GM12878 (cell line): ENCODE data around the gene SLC12A3. TPM values are rescaled to one million over a fixed set of nuclear protein-coding genes. Genes with fewer than 3 reads are reported as not detected.
A peak's percentile ranks its signal among the peaks of the same experiment; 100 is the strongest.

Experiments used
- ATF7 ChIP-seq: fragments of 450-650 bp; IDR thresholded peaks from 2 replicates; pipeline ENCODE4 v1.6.1; 2016; ENCODE audit warnings: low read depth, mild to moderate bottlenecking
- BACH1 ChIP-seq: fragments of 450-650 bp; IDR thresholded peaks from 2 replicates; pipeline ENCODE4 v1.6.1; 2017; ENCODE audit warnings: mild to moderate bottlenecking, borderline replicate concordance
- CHD1 ChIP-seq: IDR thresholded peaks from 2 replicates; pipeline ENCODE4 v1.6.1; 2012; ENCODE audit warnings: low read depth, low read length, improper control_type of control experiment
- ELK1 ChIP-seq: IDR thresholded peaks from 2 replicates; pipeline ENCODE4 v1.6.1; 2012; ENCODE audit warnings: low read depth, low read length, improper control_type of control experiment
- EP300 ChIP-seq, 2 experiments: fragments of 150-350 bp in 1 of 2; IDR thresholded peaks; 2 replicates each; pipeline ENCODE4 v1.6.1; 2011 to 2012; ENCODE audit warnings: low read depth in 2 of 2, low read length in 2 of 2, borderline replicate concordance in 1 of 2, improper control_type of control experiment in 1 of 2, inconsistent platforms in 1 of 2; ENCODE audit not compliant: control insufficient read depth in 1 of 2
- GATAD2B ChIP-seq: fragments of 450-650 bp; conservative IDR thresholded peaks from 2 replicates; pipeline ENCODE4 v1.6.1; 2017; ENCODE audit warnings: low read depth, mild to moderate bottlenecking, moderate library complexity
- IKZF1 ChIP-seq: fragments of 450-650 bp; conservative IDR thresholded peaks from 2 replicates; pipeline ENCODE4 v1.6.1; 2017; ENCODE audit warnings: antibody characterized with exemption, mild to moderate bottlenecking
- NBN ChIP-seq: fragments of 450-650 bp; IDR thresholded peaks from 2 replicates; pipeline ENCODE4 v1.6.1; 2016
- PRDM15 ChIP-seq: fragments of 450-650 bp; formaldehyde crosslinking; IDR thresholded peaks from 2 replicates; pipeline ENCODE4 v1.4.0; 2020; ENCODE audit warnings: mild to moderate bottlenecking, moderate library complexity
- RB1 ChIP-seq: fragments of 450-650 bp; formaldehyde crosslinking; IDR thresholded peaks from 2 replicates; pipeline ENCODE4 v1.6.1; 2017; ENCODE audit warnings: mild to moderate bottlenecking, borderline replicate concordance
- RELB ChIP-seq: fragments of 450-650 bp; IDR thresholded peaks from 2 replicates; pipeline ENCODE4 v1.6.1; 2017; ENCODE audit warnings: low read depth, mild to moderate bottlenecking, moderate library complexity
- STAT1 ChIP-seq: fragments of 450-650 bp; conservative IDR thresholded peaks from 2 replicates; pipeline ENCODE4 v1.6.1; 2014; ENCODE audit warnings: antibody characterized with exemption, mild to moderate bottlenecking
- TCF7 ChIP-seq: IDR thresholded peaks from 2 replicates; pipeline ENCODE4 v1.6.1; 2014; ENCODE audit warnings: antibody characterized with exemption, borderline replicate concordance
- USF2 ChIP-seq: IDR thresholded peaks from 2 replicates; pipeline ENCODE4 v1.6.1; 2011; ENCODE audit warnings: low read depth, low read length, improper control_type of control experiment, borderline replicate concordance
- ZBTB40 ChIP-seq: fragments of 450-650 bp; IDR thresholded peaks from 2 replicates; pipeline ENCODE4 v1.6.1; 2016; ENCODE audit warnings: mild to moderate bottlenecking, moderate library complexity, borderline replicate concordance
- ZNF24 ChIP-seq: fragments of 450-650 bp; IDR thresholded peaks from 2 replicates; pipeline ENCODE4 v1.6.1; 2017; ENCODE audit warnings: antibody characterized with exemption, mild to moderate bottlenecking
- polyA plus RNA-seq, 11 experiments: library from polyadenylated mRNA; depleted of rRNA in 4 of 11; unstranded in 6 of 11; stranded (reverse) in 5 of 11; fragments of >200 nt; fragmentation: Nextera tagmentation in 4 of 11; fragmentation: Illumina TruSeq in 1 of 11; extraction: Ambion mirVana in 4 of 11; extraction: Trizol in 1 of 11; gene quantifications; 1 replicate in 1 of 11; 2 replicates in 10 of 11; pipeline versions ENCODE4 v1.2.1 to v1.2.3, GENCODE V29; 2011 to 2016; ENCODE audit warnings: inconsistent platforms in 2 of 11, missing spikeins in 2 of 11, low read depth in 1 of 11
- total RNA-seq, 4 experiments: library from RNA; depleted of rRNA in 3 of 4; stranded (reverse); fragments of >200 nt in 3 of 4; fragmentation: Illumina TruSeq in 1 of 4; extraction: Trizol in 1 of 4; gene quantifications; 2 replicates each; pipeline versions ENCODE4 v1.2.1 to v1.2.3, GENCODE V29; 2013 to 2021

The SLC12A3 gene
- total and polyA plus RNA-seq, 10 of the 15 experiments (the other 5 are each of a cell fraction or from before 2014, with no cell fraction given) = 0.05 to 6.3 (median 3.1) TPM

- TF ChIP-seq ZBTB40 (no peak), STAT1 (no peak), RB1 (no peak), IKZF1 (peak; percentile 87), TCF7 (0 out of 2 replicates have a peak, but pooled peaks have one; percentile 38), ZNF24 (peak; percentile 67; the same call in 1 of the 2 replicates), RELB (0 out of 2 replicates have a peak, but pooled peaks have one; percentile 14), USF2 (no peak), NBN (no peak), EP300 (IDR thresholded peaks at IDR 0.05; ENCODE audit: borderline replicate concordance in 1 of 2, control insufficient read depth in 1 of 2, low read depth in 2 of 2, low read length in 2 of 2) (peak in 1 of 2 experiments; percentile 55; a peak in 1 of 4 replicates), PRDM15 (CRISPR knock-in tag) (0 out of 2 replicates have a peak, but pooled peaks have one; percentile 3), CHD1 (no peak), GATAD2B (0 out of 2 replicates have a peak, but pooled peaks have one; percentile 48), ELK1 (no peak), BACH1 (0 out of 2 replicates have a peak, but pooled peaks have one; percentile 28), ATF7 (no peak)
Measured at GRCh38 chr16:56944954-56945839, 80.2 kb downstream of the SLC12A3 start (continued).
